Cardiac ventricle fibroblast (primary cell): ENCODE data around the gene AVPI1. TPM values are rescaled to one million over a fixed set of nuclear protein-coding genes. Genes with fewer than 3 reads are reported as not detected.

ENCODE experiments used
- total RNA-seq: library from RNA; depleted of rRNA; stranded (reverse); fragments of >200 nt; gene quantifications from 2 replicates; pipeline ENCODE4 v1.2.3, GENCODE V29; 2015

AVPI1 gene, protein sequence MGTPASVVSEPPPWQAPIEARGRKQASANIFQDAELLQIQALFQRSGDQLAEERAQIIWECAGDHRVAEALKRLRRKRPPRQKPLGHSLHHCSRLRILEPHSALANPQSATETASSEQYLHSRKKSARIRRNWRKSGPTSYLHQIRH
- 6.4 and 6.8 TPM in 2 replicates for total RNA-seq

DNA sequence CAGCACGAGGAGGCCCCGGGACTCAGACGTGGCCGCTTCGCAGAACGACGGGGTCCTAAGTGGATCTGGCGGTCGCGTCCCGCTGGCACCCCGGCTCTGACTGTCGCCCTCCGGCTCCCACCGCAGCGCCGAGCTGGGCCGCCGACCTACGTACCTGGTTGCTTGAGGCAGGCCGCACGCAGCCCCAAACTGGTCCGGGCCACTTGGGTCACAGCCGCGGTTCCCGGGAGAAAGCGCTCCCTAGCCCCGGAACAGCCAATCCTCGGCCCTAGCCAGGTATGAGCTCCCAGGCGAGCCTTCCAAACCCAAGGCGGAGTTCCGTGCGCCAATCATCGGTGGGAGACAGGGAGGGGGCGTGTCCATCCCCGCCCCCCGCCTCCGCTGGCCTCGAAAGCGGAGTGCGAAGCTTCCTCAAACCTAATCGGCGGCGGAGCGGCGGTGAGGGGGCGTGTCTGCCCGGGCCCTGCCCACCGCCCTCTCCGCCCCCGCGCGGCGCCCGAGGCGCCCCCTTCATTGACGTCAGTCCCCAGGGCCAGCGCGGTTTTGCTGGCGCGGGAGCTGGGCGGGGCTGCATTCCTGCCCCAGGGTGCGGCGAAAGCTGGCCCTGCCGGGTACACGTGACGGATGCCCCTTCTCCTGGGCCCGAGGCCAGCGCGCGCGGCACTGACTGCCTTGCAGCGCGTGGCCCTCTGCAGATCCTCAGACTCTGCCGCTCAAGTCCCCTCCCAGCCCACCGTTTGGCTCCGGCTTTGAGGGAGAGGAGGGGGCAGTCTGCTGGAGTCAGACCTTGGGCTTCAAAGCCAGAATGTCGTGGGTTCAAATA lies at the start of gene AVPI1:
TSS of gene AVPI1 (minus strand) at position 280 of the 823 bp plus-strand sequence. CDS start 7,336 bp downstream, outside the sequence.

DNA sequence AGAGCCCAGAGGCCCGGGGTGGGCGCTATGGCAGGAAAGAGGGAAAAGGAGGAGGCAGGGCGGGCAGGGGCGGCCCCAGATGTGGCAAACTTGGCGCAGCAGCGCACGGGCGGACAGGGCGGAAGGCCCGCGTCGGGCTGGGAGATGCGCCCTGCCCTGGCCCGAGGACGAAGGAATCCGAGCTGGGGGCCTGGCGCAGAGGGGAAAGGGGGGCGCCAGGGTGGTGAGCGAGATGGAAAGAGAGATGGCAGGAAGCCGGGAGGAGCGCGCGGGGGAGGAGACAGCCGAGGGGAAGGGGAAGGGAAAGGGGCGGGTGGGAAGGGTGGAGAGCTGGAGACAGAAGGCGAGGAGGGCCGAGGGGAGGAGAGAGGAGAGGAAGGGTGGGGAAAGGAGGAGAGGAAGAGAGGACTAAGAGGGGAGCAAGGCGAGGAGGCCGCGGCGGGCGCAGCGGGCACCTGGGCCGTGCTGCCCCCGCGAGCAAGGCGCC lies 26.3 kb upstream of the AVPI1 start, which contains the start of gene MARVELD1:
TSS of gene MARVELD1 (plus strand) at position 392 of the 487 bp plus-strand sequence. CDS start 147 bp downstream, outside the sequence.

DNA sequence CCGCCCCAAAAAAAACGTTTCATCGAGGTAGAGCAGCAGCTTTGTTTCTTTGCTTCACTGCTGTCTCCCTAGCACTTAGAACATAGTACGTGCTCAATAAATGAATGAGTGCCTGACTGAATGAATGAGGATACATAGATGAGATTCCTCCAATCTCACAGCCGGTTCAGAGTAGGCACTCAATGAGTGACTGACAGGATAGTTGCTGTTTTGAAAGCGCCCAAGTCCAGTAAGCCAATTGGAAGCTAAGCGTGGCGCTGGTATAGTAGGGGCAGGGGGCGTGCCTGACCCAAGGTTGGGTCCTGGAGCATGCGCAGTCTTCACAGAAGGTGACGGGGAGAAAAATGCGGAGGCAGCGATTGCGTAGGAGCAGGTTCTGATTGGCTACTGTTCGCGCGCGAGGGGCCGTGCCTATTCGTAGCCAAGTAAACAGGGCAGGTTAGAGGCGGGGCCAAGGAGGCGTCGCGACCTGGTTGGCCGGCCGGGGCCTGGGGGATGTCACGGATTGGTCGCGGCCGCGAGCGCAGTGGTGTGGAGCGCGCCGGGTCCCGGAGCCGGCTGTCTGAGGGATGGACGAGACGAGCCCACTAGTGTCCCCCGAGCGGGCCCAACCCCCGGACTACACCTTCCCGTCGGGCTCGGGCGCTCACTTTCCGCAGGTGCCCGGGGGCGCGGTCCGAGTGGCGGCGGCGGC lies 46.7 kb downstream of the AVPI1 start, which contains the start of gene PI4K2A:
TSS of gene PI4K2A (plus strand) at position 498 of the 694 bp plus-strand sequence. CDS start at position 570, 72 bp downstream.

DNA sequence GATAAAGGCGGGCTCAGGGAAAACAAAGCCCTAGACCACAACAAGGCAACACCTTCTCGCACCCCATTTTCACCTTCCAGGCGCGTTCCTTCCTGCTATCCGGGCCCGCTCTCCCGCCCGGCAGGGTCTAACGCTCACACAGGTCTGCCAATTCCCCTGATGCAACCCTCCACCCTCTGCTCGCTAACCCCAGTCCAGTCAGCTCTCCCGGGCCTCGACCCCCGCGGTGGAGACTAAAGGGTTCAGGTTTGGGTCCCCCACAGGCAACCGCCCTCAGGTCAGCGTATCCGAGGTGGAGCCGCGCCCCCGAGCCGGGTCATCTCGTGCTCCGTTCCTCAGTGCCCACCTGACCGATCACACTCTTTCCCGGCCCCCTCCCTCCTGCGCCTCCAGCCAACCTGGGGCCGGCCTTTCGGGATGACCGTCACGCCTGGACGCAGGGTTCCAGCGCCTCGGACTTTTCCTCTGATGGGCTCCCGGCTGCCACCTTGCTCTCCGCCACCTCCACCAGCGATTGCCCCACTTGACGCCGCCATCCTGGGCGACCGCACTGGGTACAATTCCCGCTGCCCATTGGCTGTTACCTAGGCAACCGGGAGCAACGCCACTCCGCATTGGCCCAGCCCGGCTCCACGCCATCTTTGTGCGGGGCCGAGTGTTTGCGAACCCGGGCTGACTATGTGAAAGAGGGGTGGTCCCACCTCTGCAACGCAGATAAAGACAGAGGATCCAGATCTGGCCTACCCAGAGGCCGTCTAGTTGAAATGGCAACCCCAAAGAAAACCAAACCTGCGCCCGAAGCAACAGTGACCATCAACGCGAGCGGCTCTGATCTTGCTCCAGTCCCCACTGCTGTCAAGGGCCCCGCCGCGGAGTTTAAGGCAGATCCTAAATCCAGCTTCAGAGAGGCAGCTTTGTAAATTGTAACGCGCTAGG lies 53.8 kb downstream of the AVPI1 start, which contains the start of gene MORN4:
TSS of gene MORN4 (minus strand) at position 552 of the 936 bp plus-strand sequence. CDS start 13,847 bp downstream, outside the sequence.

Other genes with a start within 250 kb of the AVPI1 start
- gene EXOSC1, start 241.2 kb downstream of the AVPI1 start, total RNA-seq, result 21.7 and 22.3 TPM in 2 replicates
- 20.1 and 24.5 TPM in 2 replicates for gene ZDHHC16, start 241.1 kb downstream of the AVPI1 start, total RNA-seq
- 96.3 and 108 TPM in 2 replicates for gene MMS19, start 188.8 kb downstream of the AVPI1 start, total RNA-seq
- gene UBTD1, start 188.3 kb downstream of the AVPI1 start, total RNA-seq, result 48.3 and 48.9 TPM in 2 replicates
- not detected in 2 replicates for gene ANKRD2, start 114.5 kb downstream of the AVPI1 start, total RNA-seq
- gene HOGA1, start 102.9 kb downstream of the AVPI1 start, total RNA-seq, result not detected in 2 replicates
- gene C10orf62, start 97.5 kb downstream of the AVPI1 start, total RNA-seq, result not detected in 2 replicates
- gene MORN4, start 53.7 kb downstream of the AVPI1 start, total RNA-seq, result 2.7 and 15.4 TPM in 2 replicates
- gene PI4K2A, start 46.6 kb downstream of the AVPI1 start, total RNA-seq, result 17.5 and 19.1 TPM in 2 replicates
- 42.2 and 42.3 TPM in 2 replicates for gene MARVELD1, start 26.5 kb upstream of the AVPI1 start, total RNA-seq
- gene ZFYVE27, start 49.9 kb upstream of the AVPI1 start, total RNA-seq, result 11.2 and 11.4 TPM in 2 replicates
- gene SFRP5, start 84.8 kb upstream of the AVPI1 start, total RNA-seq, result 0.10 and 0.19 TPM in 2 replicates
- not detected in 2 replicates for gene GOLGA7B, start 162.6 kb upstream of the AVPI1 start, total RNA-seq